ENCODE measurements around the gene MAP7D2.

- TF ChIP-seq RXRA (CRISPR knock-in tag; IDR thresholded peaks at IDR 0.05), result no peak
- TF ChIP-seq ZNF780A (CRISPR knock-in tag; IDR thresholded peaks at IDR 0.05), result no peak
- TF ChIP-seq NBN (conservative IDR thresholded peaks at IDR 0.05), result no peak
- no peak for TF ChIP-seq FOXJ3 (CRISPR knock-in tag; IDR thresholded peaks at IDR 0.05; ENCODE audit: borderline replicate concordance)
- no peak for TF ChIP-seq EZH2 (conservative IDR thresholded peaks at IDR 0.05; ENCODE audit: low read depth, low read length)
- TF ChIP-seq NFIB (CRISPR knock-in tag; IDR thresholded peaks at IDR 0.05; ENCODE audit: borderline replicate concordance), result no peak
- no peak for TF ChIP-seq GABPB1 (CRISPR knock-in tag; IDR thresholded peaks at IDR 0.05)
- TF ChIP-seq, protein P1, sequence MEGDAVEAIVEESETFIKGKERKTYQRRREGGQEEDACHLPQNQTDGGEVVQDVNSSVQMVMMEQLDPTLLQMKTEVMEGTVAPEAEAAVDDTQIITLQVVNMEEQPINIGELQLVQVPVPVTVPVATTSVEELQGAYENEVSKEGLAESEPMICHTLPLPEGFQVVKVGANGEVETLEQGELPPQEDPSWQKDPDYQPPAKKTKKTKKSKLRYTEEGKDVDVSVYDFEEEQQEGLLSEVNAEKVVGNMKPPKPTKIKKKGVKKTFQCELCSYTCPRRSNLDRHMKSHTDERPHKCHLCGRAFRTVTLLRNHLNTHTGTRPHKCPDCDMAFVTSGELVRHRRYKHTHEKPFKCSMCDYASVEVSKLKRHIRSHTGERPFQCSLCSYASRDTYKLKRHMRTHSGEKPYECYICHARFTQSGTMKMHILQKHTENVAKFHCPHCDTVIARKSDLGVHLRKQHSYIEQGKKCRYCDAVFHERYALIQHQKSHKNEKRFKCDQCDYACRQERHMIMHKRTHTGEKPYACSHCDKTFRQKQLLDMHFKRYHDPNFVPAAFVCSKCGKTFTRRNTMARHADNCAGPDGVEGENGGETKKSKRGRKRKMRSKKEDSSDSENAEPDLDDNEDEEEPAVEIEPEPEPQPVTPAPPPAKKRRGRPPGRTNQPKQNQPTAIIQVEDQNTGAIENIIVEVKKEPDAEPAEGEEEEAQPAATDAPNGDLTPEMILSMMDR (CRISPR knock-in tag; IDR thresholded peaks at IDR 0.05), result no peak
- no peak for TF ChIP-seq ELF1 (CRISPR knock-in tag; IDR thresholded peaks at IDR 0.05)
- no peak for TF ChIP-seq MXI1 (IDR thresholded peaks at IDR 0.05; ENCODE audit: borderline replicate concordance, low read depth, low read length)
- no peak for TF ChIP-seq ZBTB44 (CRISPR knock-in tag; IDR thresholded peaks at IDR 0.05)
- no peak for TF ChIP-seq ZNF570 (CRISPR knock-in tag; IDR thresholded peaks at IDR 0.05; ENCODE audit: borderline replicate concordance)
Measured at GRCh38 chrX:20059467-20060128, 57.1 kb downstream of the MAP7D2 start.

Data from HepG2 (cell line).